DMS53 (cell line): ENCODE measurements around the gene C6orf132.

Source experiments
- DNase-seq: peaks from one replicate; lab custom pipeline; 2025; lab: John Stamatoyannopoulos, UW

C6orf132 gene

DNA sequence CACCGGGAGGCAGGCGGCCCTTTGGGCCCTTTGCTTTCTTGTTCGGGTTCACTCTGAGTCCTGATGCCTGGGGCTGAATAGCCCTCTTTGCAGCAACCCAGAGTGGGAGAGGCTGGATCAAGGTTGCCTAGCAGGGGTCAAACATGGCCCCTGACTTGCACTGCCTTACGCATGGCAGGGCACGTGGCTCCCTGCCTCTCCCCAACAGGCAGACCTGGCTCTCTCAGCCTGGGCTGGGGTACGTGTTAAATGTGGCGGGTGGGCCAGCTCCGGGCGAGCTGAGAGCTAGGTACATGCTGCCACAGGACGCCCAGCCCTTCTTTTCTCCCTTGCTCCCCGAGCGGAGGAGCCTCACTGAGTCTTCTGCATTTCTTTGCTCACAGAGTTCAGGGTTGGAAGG is 7.3 kb downstream of the C6orf132 start:
- no peak for DNase-seq

DNA sequence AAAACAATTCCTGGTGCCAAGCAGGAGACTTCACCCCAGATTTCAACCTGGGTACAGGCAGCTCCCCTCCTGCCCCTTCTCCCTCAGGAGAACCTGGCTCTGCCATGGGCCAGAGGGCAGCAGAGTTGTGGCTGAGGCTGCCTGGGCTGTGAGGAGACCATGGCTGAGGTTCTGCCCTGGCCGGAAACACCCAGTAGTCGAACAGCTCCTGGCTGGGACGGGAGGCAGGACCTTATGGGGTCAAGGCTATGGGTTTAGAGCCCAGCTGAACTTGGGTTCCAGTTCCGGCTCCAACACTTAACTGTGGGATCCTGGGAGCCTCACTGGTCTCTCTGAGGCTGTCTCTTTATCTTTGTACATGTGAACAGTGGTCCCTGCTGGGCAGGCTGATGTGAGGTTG is 8.5 kb downstream of the C6orf132 start:
- DNase-seq = no peak

DNA sequence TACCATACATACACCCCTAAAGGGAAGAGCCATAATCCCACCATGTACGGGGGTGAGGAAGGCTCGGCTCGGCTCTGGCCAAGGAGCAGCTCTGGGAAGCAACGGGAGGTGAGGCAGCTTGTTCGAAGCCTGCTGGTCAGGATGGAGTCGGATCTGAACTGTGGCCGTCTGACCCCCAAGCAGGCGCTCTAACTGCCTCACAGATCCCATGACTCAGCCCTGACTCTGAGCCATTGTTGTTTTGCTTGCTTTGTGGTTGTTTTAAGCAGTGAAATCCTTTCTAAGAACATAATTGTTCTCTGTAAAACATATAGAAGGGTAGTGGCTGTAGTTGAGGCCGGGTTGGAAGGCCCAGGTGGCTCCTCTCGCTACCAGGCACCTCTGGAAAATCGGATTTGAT is 10.9 kb downstream of the C6orf132 start:
- DNase-seq = no peak

DNA sequence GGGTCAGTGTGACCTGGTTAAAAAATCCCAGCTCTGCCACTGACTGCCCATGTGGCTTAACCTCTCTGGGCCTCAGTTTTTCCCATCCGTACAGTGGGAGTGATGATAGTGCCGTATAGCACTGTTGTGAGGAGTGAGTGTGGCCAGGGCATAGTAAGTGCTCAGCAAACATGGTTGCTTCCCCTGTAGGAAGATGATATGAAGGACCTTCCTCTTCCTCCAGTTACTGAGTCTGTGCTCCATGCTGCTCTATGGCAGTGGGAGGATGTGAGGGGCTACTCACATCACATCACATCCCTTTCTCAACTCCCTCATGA is 13.1 kb downstream of the C6orf132 start:
- DNase-seq = no peak

DNA sequence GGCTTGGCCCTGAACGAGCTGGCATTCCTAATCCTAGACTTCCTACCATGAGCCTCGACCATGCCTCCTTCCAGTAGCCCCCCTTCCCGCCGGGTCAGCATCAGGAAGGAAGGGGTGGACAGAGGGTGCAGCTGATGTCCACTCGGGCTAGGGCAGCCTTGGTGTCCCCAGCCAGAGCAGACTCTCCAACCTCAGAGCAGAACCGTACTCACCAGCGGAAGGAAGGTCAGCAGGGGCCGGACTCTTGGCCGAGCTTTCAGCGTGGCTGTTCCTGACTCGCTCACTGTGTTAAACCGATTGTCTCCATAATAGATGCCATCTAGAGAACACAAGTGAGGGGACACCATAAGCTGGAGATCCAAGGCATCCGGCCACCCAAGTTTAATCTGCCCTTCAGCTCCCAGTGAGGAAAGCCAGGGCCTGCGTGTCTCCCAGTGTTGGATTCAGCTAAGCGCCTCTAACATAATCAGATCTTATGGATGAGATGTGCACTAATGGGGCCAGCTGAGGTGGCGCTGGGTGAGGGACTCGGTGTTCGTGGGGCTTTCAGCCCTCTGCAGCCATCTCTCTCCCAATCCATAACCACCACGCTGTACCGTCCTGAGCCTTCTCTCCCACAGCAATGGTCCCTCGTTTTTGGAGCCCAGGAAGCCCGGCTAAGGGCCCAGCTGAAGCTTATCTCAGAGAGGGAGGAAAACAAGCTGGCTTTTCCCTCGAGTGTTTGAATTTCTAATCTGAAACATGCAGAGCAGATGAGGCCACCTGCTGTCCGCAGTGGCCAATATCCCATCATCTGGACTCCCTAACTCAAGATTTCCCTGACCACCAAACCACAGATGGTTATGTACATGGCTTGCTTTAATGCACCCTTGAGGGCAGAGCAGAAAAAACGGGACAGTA is 13.7 kb downstream of the C6orf132 start:
- DNase-seq = no peak

DNA sequence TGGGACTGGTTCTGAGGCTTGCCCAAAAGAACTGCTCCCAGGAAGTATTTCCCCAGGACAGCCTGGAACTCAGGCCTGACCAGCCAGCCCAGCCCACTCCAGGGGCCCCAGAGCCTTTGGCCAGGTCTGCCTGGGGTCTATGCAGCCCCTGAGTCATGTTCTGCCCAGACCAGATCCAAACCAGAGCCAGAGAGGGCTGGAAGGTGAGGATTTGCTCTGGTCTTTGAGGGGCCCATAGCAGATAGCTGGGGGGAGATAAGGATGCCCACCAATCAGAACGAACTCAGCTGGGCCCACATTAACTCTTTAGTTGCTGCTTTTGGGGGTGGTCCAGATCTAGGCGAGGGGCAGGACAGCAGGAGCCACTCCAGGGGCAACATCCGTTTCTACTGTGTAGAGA is 16.8 kb downstream of the C6orf132 start:
- DNase-seq = no peak

DNA sequence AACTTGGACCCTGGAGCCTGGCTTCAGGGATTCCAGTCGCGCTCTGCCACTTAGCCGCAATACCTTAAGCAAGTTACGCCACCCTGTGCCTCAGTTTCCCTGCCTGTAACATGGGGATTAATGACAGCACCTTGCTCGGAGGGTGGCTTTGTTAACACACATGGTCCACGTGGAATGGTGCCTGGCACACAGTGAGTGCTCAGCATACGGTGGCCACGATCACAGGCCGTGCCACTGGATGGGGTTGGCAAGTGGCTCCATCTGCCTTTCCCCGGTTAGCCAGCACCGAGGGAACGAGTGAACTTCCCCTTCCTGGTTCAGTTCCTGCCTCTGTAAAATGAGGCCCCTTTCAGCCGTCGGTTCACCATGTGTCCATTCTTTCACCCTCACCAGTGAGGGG is 17.2 kb downstream of the C6orf132 start:
- no peak for DNase-seq

DNA sequence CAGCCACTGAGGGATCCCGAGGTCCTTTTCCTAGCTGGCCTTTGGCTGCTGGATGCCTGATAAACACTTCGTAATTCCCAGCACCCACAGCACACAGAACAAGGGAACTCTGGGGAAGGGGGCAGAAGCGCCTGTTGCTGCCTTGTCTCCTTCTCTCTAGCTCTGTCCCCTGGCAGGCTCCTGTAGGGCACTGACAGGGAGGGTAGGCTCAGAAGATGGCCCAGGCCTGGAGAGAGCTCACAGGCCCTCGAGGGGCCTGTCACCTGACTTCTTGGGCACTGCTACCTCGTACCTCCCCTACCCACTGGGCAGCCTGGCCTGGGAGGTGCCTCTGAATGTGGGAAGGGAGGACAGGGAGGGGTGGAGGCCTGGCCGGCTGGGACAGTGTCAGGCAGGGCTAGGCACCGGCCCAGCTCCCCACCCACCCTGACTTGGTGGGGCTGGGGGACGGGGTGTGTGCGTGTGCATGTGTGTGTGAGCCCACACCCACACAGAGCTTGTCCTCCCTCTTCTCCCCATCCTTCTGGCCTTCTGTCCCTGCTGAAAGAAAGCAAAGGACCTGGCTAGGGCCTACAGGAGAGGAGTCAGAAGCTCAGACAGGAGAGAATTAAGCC is 18.1 kb downstream of the C6orf132 start:
- DNase-seq = no peak

DNA sequence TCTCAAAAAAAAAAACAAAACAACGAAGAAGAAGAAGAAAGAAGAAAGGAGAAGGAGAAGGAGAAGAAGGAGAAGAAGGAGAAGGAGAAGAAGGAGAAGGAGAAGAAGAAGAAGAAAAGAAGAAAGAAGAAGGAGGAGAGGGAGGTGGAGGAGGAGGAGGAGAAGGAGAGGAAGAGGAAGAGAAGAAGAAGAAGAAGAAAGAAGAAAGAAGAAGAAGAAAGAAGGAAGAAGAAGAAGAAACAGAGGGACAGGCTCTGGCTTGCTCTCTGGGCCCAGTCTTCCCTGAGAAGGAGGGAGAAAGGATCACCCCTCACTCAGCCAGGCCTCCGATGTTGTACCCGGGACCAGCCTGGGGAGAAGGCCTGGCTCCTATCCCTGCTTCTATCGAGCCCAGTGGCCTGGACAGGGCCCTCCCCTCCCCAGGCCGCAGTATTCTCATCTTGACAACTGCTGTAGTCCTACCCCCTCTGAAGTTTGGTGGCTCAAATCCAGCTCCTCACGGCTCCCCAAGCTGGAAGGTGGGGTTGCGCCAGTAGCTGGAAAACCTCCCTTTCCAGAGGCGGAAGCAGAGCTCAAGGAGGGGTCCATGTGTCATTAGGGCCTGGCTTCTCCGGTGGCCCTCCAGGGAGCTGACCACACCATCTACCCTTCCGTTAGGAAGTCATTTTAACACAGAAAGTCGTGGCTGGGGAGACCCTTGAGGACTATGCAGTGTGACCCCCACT is 18.9 kb downstream of the C6orf132 start:
- no peak for DNase-seq

DNA sequence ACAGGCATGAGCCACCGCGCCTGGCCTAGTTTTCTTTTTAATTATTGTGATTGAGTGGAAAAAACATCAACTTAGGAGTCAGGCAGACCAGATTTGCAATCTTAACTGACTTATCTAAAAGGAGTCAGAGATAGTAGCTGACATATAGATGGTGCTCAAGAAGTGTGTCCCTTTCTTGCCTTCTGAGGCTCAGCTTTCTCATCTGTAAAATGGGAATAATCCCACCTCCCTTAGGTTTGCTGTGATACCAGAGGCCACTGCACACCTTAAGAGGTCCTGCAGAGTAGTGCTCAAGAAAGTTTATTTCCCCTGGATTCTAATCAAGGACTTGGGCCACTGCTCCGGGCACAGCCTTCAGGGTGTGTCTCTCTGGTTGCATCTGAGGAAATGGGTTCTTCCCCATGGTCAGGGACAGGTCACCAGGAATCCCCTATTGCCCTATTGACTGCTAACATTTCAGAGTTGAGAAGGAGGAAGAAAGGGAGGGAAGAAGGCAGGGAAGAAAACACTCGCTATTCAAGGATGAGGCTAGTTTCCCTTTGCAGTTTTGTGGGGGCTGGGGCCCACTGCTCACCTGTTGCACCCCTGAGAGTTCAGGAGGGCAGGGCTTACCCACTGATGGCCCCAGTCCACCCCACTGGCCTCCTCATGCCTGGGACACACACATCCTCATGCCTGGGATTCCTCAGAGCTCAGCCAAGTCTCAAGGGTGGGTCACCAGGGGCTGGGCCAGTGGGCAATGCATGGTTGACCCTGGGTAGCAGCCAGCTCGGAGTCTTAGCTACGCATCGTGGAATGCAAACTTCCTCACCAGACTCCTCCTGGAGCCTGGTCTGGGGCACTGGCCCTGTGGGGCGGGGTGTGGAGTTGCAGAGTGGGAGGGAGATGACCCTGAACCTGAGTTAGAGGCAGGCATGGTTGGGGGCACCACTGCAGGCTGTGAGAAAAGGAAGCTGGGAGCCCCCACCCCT is 21.2 kb downstream of the C6orf132 start:
- DNase-seq = no peak

DNA sequence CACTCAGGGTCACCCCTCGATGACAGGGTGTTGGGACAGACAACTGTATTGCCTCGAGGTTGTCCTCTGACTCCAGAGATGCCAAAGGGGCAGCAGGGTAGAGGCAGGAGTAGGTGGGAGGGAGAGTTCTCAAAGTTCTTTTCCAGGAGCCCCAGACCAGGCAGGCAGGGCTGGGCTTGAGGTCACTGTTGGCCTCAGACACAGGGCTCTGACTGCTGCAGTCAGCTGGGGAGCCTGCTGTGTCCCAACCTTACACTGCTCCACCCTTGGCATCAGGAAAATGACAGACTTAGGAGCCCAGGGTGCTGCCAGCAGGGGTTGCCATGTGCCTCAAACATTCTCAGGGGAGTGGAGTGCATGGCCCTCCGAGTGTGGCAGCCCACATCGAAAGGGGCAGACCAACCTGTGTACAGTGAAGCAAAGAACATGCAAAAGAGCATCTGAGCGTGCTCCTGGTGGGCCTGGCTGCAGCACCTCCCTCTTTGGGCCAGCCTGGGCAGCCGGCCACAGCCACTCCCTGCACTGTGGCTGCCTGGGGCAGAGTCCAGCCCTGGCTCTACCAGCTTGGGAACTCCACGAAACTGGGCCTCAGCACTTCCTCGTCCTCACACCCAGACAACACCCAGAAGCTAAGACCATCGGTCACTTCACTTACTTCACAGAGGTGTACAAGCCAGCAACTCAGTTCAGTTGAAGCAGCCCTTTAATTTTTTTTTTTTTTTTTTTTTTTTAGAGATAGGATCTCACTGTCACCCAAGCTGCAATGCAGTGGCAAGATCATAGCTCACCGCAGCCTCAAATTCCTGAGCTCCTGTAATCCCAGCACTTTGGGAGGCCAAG is 24.0 kb downstream of the C6orf132 start:
- DNase-seq = peak; percentile 17

DNA sequence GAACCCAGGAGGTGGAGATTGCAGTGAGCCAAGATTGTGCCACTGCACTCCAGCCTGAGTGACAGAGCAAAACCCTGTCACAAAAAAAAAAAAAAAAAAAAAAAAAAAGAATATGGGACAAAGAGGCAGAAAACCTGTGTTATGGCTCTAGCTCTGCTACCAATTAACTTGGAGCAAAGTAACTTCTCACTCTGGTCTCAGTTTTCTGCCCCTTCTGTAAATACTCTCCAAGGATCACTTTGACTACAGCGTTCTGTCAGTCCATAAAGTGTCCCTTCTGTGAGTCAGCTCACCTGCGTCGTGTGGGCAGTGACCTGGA is 24.6 kb downstream of the C6orf132 start:
- DNase-seq = no peak

DNA sequence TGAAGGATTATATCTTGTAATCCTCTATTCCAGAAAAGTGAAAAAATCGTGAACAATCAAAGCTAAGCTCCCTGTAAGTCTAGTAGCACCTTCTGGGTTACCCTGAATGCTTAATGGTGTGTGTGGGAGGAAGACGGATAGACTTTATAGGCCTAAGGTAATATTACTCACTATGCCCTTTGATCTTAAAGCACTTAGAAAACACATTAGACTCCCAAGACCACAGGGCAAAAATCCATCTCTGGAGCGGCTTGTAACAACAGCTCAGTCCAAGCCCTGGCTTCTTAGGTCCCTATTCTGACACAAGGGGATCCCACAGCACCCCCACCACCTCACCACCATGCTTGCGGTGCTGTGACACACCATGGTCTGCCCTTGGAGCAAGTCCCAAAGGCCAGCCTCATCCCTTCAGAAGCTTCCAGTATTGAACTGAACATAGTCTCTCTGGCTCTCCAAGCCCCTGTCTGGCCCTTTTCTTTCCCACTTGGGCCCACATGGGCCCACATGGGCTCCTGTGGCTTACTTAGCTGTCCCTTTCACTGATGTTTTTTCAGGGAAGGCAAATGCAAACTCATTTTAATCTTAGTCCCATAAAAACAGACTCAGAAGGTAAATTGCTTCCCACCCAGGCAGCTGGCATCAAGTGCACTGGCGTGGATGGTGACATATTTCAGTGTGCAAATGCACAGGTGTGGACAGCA is 28.3 kb downstream of the C6orf132 start:
- no peak for DNase-seq

DNA sequence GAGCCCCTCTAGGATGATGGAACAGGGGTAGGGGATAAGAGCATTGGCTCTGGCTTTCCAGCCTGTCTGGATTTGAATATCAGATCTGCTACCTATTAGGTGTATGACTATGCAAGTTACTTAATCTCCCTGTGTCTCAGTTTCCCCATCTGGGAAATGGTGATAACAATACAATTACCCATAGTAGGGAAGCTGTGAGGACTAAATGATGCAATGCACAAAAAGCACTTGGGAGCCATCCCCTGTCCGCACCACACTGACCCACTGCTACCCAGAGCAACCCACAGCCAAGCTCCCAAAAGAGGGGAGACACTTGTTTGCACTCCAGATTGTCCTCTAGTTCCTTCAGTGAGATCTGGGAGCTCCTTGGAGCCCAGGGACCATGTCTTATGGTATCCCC is 30.1 kb downstream of the C6orf132 start:
- DNase-seq = no peak

DNA sequence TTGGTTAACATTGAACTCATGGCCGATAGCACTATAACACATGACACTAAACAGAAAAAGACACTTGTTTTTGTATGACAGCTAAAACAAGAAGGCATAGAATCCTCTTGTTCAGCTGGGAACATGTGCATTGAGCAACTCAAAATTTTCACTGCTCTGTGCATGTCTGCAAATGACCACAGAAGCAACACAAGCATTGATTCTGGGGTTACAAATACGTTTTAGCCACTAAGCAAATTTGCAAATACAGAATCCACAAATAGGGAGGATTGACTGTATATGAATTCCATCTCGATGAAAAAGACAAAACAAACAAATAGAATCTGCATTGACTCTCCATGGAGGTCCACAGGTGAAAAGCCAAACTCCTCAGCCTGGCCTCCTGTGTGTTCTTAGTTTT is 31.7 kb downstream of the C6orf132 start:
- DNase-seq = peak; percentile 13

DNA sequence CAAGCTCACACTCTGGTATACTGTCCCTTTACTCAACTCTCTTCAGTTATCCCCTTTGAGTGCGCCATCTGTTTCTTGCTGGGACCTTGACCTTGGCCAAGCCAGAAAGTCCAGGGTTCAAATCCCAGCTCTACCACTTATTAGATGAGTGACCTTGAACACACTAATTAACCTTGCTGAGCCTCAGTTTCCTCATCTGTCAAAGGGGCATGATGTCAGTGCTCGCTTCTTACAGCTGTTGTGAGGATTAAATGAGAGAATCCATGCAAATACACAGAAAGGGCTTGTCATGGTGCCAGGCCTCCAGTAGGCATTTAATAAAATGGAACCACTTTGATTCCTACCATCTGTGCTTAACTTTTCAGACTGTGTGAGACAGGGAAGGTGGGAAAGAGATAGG is 34.3 kb downstream of the C6orf132 start:
- DNase-seq = no peak

DNA sequence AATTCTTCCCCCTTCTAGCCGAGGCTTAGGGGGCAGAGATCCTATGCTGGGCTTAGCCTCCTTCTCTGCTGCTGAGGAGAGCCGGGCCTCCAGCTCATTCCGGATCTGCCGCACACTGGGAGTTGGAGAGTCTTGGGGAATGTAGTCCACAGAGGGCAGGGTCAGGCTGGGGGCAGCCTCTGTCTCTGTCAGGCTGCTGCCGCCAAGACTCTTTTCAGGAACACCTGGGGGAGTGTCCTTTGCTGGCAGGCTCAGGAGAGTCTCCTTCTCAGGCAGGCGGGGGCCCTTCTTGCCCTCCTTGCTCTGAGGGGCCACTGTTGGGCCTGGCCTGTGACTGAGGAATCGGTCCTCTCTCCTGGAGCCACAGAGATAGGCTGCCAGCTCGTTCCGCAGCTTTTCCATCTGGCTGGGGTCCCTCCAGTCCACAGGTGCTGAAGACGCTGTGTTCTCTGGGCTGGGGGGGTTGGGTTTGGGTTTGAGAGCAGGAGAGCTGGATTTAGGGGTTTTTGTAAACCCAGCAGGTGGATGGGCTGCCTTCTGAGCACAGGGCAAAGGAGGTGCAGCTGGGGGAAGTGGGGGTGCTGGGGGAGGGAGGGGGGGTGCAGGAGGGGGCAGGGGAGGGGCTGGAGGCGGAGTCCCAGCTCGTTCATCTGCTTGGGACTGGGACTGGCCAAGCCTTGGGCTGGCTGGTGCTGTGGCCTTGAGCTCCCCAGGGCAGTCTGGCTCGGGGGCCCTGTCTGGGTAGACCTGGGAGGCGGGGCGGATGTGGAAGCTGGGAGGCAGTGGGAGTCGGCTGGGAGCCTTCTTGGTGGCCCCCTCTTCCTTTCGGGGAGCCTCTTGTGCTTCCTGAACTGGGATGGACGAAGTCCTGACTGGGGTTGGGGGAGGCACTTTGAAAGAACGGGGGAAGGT is 36.1 kb downstream of the C6orf132 start:
- no peak for DNase-seq

DNA sequence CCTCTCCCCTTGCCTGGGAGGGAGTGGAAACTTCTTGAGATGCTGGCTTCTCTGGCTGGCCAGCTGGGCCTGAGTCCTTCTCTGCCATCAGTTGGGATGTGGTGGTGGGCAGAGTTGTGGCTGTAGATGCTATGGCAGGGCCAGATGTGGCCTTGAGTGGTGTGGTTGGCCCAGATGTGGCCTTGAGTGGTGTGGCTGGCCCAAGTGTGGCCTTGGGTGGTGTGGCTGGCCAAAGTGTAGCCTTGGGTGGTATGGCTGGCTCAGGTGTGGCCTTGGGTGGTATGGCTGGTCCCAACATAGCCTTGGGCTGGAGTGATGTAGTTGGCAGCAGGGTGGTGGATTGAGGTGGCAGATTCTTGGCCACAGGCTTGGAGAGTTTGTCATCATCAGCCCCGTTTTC is 36.7 kb downstream of the C6orf132 start:
- DNase-seq = no peak

DNA sequence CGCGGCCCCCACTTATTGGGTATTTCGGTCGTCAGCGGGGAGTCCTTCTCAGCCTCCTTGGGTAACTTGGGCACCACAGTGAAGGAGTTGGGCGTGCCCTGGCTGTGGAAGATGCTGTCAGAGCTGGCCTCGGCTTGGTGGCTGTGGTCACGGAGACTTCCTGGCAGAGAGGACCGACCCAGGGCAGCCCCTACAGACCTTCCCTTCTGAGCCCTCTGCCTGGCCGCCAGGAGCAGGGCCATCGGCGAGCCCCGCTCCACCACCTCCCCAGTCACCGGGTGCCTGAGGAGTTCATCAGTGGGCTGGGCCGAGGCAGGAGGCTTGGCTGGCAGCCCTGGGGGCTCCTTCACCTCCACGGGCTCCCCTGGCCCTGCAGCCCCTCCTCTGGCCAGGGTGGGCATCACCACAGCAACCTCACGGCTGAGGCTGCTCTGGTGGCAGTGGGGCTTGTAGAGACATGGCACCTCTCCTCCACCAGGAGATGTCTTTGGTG is 37.2 kb downstream of the C6orf132 start:
- no peak for DNase-seq

DNA sequence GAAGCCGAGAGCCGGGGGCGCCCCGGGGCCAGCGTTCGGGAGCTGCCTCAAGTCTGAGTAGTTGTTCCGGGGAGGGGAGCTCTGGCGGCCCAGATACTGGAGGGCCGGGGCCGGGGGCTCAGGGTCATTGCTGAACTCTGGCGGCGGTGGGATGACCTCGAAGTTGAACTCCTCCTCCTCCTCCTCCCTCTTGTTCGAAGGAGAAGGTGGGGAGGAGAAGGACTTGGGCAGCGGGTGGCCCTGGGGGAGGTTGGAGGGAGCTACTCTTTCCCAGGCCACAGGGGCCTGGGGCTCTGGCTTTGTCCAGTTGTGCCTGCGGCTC is 37.7 kb downstream of the C6orf132 start:
- no peak for DNase-seq
